ENCODE measurements around the gene KIFBP.

DNA sequence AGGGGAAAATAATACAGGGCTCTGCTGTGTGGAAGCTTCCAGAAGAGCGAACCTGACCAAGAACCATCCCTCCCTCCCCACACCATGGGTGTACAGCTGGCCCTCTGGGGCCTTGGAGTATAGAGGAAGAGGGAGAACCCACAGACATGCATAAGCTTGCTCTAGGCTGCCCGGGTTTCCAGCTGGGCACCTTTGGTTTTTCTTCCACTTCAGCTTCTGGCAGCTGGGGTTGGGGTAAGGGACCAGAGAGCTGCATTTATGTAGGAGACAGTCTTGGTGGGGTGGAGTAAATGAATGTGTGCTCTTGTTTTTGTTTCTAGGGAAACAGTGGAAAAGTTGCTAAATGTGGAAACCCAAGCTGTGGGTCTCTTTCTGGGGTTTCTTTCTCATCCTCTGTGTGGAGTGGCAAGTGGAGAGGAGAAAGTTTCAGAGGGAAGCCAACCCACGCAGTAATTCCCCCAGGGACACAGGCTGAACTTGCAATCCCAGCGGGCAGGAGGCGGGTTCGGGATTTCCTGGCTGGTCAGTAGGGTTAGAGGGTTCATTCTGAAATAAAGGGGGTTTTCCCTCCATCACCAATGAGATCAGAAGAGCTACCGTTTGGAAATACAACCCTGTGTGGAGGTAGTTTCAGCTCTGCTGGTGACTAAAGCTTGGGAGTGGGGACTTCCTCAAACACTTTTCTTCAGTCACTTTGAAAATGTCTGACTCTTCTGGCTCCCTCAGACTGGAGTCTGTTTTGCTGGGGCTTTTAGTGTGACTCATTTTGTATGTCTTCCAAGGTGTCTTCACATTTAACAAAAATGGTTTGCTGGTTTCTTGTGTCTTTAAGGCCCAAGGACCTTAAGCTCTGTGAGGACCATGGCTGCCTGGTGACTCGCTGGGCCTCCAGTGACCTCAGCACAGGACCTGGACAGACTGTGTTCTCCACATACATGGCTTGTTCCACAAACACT, 77.1 kb downstream of the KIFBP start:
- TF ChIP-seq EZH2 (IDR thresholded peaks at IDR 0.05; ENCODE audit: borderline replicate concordance, low read depth, low read length, severe bottlenecking) = no peak
- TF ChIP-seq, protein P1, sequence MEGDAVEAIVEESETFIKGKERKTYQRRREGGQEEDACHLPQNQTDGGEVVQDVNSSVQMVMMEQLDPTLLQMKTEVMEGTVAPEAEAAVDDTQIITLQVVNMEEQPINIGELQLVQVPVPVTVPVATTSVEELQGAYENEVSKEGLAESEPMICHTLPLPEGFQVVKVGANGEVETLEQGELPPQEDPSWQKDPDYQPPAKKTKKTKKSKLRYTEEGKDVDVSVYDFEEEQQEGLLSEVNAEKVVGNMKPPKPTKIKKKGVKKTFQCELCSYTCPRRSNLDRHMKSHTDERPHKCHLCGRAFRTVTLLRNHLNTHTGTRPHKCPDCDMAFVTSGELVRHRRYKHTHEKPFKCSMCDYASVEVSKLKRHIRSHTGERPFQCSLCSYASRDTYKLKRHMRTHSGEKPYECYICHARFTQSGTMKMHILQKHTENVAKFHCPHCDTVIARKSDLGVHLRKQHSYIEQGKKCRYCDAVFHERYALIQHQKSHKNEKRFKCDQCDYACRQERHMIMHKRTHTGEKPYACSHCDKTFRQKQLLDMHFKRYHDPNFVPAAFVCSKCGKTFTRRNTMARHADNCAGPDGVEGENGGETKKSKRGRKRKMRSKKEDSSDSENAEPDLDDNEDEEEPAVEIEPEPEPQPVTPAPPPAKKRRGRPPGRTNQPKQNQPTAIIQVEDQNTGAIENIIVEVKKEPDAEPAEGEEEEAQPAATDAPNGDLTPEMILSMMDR (IDR thresholded peaks at IDR 0.05; ENCODE audit: extremely low read depth in 1 of 2, insufficient read depth in 1 of 2, low read depth in 1 of 2, low read length in 2 of 2) = no peak
- TF ChIP-seq POLR2AphosphoS5 (IDR thresholded peaks at IDR 0.05; ENCODE audit: insufficient read depth, low read depth, low read length) = no peak
- no peak for TF ChIP-seq POLR2A (IDR thresholded peaks at IDR 0.05; ENCODE audit: low read depth, low read length)

Data from endothelial cell of umbilical vein (primary cell).